PC-3 (cell line): Measurements from ENCODE around the gene ST3GAL3.

Experiments
- CTCF ChIP-seq: fragments of 300-600 bp; sonication (generic); conservative IDR thresholded peaks from 2 replicates; pipeline ENCODE4 v1.5.1; 2017; ENCODE audit warnings: antibody characterized with exemption, low read depth, mild to moderate bottlenecking, low read length
- EZH2 ChIP-seq: fragments of 300-600 bp; sonication (generic); IDR thresholded peaks from one replicate; pipeline ENCODE4 v1.6.1; 2017; ENCODE audit warnings: antibody characterized with exemption, mild to moderate bottlenecking, low read length; ENCODE audit not compliant: unreplicated experiment

GRCh38 chr1:43716559-43717281 is 9.4 kb downstream of the ST3GAL3 start:
- no peak for TF ChIP-seq CTCF
- TF ChIP-seq EZH2: no peak
